ENCODE measurements around the gene PKN1.

DNA sequence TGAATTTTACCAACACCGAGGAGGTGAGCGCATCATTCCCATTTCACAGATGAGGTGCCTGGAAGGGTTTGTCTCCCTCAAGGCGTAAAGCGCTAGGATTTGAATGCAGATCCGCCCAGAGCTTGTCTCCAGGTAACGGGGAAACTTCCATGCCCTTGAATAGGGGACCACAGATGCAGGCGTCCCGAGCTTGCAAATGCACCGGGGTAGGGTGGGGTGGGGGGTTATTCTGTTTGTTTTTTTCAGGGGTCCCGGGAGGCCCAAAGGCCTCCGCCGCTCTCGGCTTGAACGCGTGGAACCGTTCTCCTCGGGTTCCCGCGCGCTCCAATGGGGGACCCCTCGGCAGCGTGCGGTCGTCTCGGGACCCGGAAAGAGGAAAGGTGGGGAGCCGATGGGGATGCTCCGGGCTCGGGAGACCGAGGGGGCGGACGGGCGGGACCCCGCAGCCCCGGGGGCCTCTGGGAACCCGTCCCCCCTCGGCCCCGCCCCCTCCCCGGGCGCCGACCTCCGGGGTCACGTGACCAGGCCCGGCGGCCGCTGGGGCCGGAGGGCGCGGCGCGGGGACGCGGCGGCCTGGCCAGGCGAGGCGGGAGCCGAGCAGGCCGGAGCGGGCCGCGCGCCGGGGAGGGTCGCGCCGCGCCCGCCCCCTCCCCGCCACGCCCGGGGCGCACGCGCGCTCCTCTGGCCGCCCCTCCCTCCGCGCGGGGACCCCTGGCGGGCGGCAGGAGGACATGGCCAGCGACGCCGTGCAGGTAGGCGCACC is at the start of gene PKN1:
- TF ChIP-seq ZFP3 (CRISPR knock-in tag; IDR thresholded peaks at IDR 0.05), result no peak
- no peak for TF ChIP-seq GLIS3 (CRISPR knock-in tag; IDR thresholded peaks at IDR 0.05)
- TF ChIP-seq CSDC2 (CRISPR knock-in tag; IDR thresholded peaks at IDR 0.05), result no peak
